Measurements from ENCODE around the gene RAP2B. TPM values are rescaled to one million over a fixed set of nuclear protein-coding genes. Genes with fewer than 3 reads are reported as not detected.
"Not testable (repeated sequence)": the region's sequence is repeated elsewhere in the genome, so short reads cannot be mapped to it uniquely, and the experiment has no call there.

RAP2B gene
- 1 to 10 TPM; 2.0 to 4.3 (median 2.7) TPM for polyA plus RNA-seq
- long read RNA-seq, donor 1 = 0 reads
- long read RNA-seq, donor 2, full-length matches to known transcripts = 15 of 15 reads
- long read RNA-seq, donor 2, partial matches to known transcripts = 0 of 15 reads
- long read RNA-seq, donor 2, other reads (novel, unspliced or antisense) = 0 of 15 reads
- long read RNA-seq, donor 3, full-length matches to known transcripts = 41 of 41 reads
- long read RNA-seq, donor 3, partial matches to known transcripts = 0 of 41 reads
- long read RNA-seq, donor 3, other reads (novel, unspliced or antisense) = 0 of 41 reads
- long read RNA-seq, donor 4 = 0 reads
- long read RNA-seq, donor 5, full-length matches to known transcripts = 15 of 15 reads
- long read RNA-seq, donor 5, partial matches to known transcripts = 0 of 15 reads
- long read RNA-seq, donor 5, other reads (novel, unspliced or antisense) = 0 of 15 reads
- long read RNA-seq, donor 6, full-length matches to known transcripts = 25 of 25 reads
- long read RNA-seq, donor 6, partial matches to known transcripts = 0 of 25 reads
- long read RNA-seq, donor 6, other reads (novel, unspliced or antisense) = 0 of 25 reads
- long read RNA-seq, donor 7 = 0 reads
- long read RNA-seq, donor 8, full-length matches to known transcripts = 17 of 17 reads
- long read RNA-seq, donor 8, partial matches to known transcripts = 0 of 17 reads
- long read RNA-seq, donor 8, other reads (novel, unspliced or antisense) = 0 of 17 reads
- long read RNA-seq, donor 9, full-length matches to known transcripts = 15 of 15 reads
- long read RNA-seq, donor 9, partial matches to known transcripts = 0 of 15 reads
- long read RNA-seq, donor 9, other reads (novel, unspliced or antisense) = 0 of 15 reads
- long read RNA-seq, donor 10, full-length matches to known transcripts = 72 of 72 reads
- long read RNA-seq, donor 10, partial matches to known transcripts = 0 of 72 reads
- long read RNA-seq, donor 10, other reads (novel, unspliced or antisense) = 0 of 72 reads

DNA sequence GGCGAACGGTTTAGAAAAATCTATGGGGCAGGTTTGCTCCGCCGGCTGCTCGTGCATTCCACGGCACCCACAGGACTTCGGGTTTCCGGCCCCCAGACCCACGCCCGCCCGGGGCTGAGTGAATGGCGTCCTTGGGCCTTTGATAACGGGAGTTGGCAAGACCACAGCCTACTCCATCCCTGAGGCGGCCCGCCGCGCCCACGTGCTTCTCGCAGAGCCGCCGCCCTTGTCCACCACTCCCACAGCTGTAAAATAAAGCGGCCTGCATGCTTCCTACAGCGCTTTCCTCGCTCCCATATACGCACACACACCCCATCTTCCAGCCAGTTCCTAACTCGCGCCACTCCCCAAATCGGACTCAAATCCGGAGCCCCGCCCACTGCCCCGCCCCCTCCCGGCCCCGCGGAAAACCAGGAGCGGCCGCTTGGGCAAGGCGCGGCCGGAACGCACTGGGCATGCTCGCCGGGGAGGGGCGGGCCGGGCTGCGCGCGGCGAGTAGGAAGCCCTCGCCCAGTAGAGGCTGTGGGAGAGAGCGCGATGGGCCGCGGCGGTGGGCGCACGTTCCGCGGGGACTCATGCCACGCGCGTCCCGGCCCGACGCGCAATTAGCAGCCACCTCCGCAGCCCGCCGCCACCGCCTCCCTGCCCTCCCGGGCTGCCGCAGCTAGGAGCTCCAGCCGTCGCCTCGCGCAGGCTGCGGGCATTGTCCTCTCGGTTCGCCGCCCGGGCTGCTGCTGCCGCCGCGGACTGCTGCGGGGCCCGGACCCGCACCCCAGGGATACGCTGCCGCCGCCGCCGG lies at the start of gene RAP2B:
Gene RAP2B (plus strand): TSS at position 513 of the 799 bp plus-strand sequence. CDS start 468 bp downstream, outside the sequence.
- no peaks in the 10 kb centered on the region for H3K9me3 ChIP-seq (ENCODE audit: control insufficient read depth in 2 of 2, insufficient read depth in 1 of 2, low read depth in 1 of 2, low read length in 1 of 2)
- peak within 1 kb of the TSS; percentile 82 to 97 (median 82) for H3K27ac ChIP-seq (ENCODE audit: low read depth in 1 of 3, low read length in 2 of 3)
- H3K4me3 ChIP-seq (ENCODE audit: low read depth in 1 of 3, low read length in 3 of 3) = peak within 1 kb of the TSS; percentile 74 to 85 (median 83)
- H3K36me3 ChIP-seq (ENCODE audit: control insufficient read depth in 3 of 3, insufficient read depth in 2 of 3, low read depth in 1 of 3, low read length in 3 of 3) = no peaks in the 10 kb centered on the region
- WGBS, 3 donors = 0% methylated on average over 69 to 91 of the region's 91 CpGs
- peaks cover 7 to 28% (median 13%) of the 10 kb centered on the region in 3 donors for H3K4me1 ChIP-seq (ENCODE audit: control insufficient read depth in 3 of 3, insufficient read depth in 2 of 3, low read depth in 1 of 3, low read length in 2 of 3)
- FAIRE-seq (no peak), DNase-seq (peak; percentile 96 to 97)
- H3K27me3 ChIP-seq (ENCODE audit: control insufficient read depth in 3 of 3, insufficient read depth in 3 of 3, low read length in 3 of 3) = no peaks in the 10 kb centered on the region

GRCh38 chr3:153113541-153113940 lies 48.5 kb upstream of the RAP2B start:
- 85 to 96% (median 93%) methylated on average over 4 of the region's 4 CpGs for WGBS, 3 donors
- DNase-seq = no peak
- Histone ChIP-seq H3K9me3 (ENCODE audit: control insufficient read depth in 2 of 2, insufficient read depth in 1 of 2, low read depth in 1 of 2, low read length in 1 of 2) (no peaks in the 10 kb centered on the region), H3K27ac (ENCODE audit: low read depth in 1 of 3, low read length in 2 of 3) (no peak overlapping the region), H3K36me3 (ENCODE audit: control insufficient read depth in 3 of 3, insufficient read depth in 2 of 3, low read depth in 1 of 3, low read length in 3 of 3) (no peaks in the 10 kb centered on the region), H3K4me3 (ENCODE audit: low read depth in 1 of 3, low read length in 3 of 3) (no peak overlapping the region), H3K4me1 (ENCODE audit: control insufficient read depth in 3 of 3, insufficient read depth in 2 of 3, low read depth in 1 of 3, low read length in 2 of 3) (no peaks in the 10 kb centered on the region), H3K27me3 (ENCODE audit: control insufficient read depth in 3 of 3, insufficient read depth in 3 of 3, low read length in 3 of 3) (no peaks in the 10 kb centered on the region)
- no peak for FAIRE-seq

DNA sequence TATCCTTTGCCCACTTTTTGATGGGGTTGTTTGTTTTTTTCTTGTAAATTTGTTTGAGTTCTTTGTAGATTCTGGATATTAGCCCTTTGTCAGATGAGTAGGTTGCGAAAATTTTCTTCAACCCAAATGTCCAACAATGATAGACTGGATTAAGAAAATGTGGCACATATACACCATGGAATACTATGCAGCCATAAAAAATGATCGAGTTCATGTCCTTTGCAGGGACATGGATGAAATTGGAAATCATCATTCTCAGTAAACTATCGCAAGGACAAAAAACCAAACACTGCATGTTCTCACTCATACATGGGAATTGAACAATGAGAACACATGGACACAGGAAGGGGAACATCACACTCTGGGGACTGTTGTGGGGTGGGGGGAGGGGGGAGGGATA lies 47.8 kb upstream of the RAP2B start:
- H3K36me3 ChIP-seq (ENCODE audit: control insufficient read depth in 3 of 3, insufficient read depth in 2 of 3, low read depth in 1 of 3, low read length in 3 of 3); H3K27me3 ChIP-seq (ENCODE audit: control insufficient read depth in 3 of 3, insufficient read depth in 3 of 3, low read length in 3 of 3); DNase-seq; H3K4me1 ChIP-seq (ENCODE audit: control insufficient read depth in 3 of 3, insufficient read depth in 2 of 3, low read depth in 1 of 3, low read length in 2 of 3); FAIRE-seq; H3K9me3 ChIP-seq (ENCODE audit: control insufficient read depth in 2 of 2, insufficient read depth in 1 of 2, low read depth in 1 of 2, low read length in 1 of 2); H3K4me3 ChIP-seq (ENCODE audit: low read depth in 1 of 3, low read length in 3 of 3); H3K27ac ChIP-seq (ENCODE audit: low read depth in 1 of 3, low read length in 2 of 3): not testable (repeated sequence)
- 93 to 96% (median 95%) methylated on average over 3 of the region's 3 CpGs for WGBS, 3 donors

DNA sequence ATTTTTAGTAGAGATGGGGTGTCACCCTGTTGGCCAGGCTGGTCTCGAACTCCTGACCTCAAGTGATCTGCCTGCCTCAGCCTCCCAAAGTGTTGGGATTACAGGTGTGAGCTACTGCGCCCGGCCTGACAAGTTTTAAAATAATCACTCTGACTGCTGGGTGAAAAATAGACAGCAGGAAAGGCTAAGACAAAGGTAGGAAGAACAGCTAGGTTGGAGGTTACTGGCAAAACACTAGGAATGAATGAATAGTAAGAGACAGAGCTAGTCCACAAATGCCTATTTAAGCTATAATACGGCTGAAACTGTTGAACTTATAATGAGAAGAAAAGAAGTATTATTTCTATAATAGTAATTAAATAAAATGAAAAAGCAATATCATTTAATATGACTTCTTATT lies 46.7 kb upstream of the RAP2B start:
- 83 to 92% (median 89%) methylated on average over 4 of the region's 4 CpGs for WGBS, 3 donors
- no peaks in the 10 kb centered on the region for H3K9me3 ChIP-seq (ENCODE audit: control insufficient read depth in 2 of 2, insufficient read depth in 1 of 2, low read depth in 1 of 2, low read length in 1 of 2)
- DNase-seq = no peak
- no peak overlapping the region for H3K4me3 ChIP-seq (ENCODE audit: low read depth in 1 of 3, low read length in 3 of 3)
- no peaks in the 10 kb centered on the region for H3K27me3 ChIP-seq (ENCODE audit: control insufficient read depth in 3 of 3, insufficient read depth in 3 of 3, low read length in 3 of 3)
- no peaks in the 10 kb centered on the region for H3K36me3 ChIP-seq (ENCODE audit: control insufficient read depth in 3 of 3, insufficient read depth in 2 of 3, low read depth in 1 of 3, low read length in 3 of 3)
- no peak overlapping the region for H3K27ac ChIP-seq (ENCODE audit: low read depth in 1 of 3, low read length in 2 of 3)
- no peaks in the 10 kb centered on the region for H3K4me1 ChIP-seq (ENCODE audit: control insufficient read depth in 3 of 3, insufficient read depth in 2 of 3, low read depth in 1 of 3, low read length in 2 of 3)
- FAIRE-seq = no peak

DNA sequence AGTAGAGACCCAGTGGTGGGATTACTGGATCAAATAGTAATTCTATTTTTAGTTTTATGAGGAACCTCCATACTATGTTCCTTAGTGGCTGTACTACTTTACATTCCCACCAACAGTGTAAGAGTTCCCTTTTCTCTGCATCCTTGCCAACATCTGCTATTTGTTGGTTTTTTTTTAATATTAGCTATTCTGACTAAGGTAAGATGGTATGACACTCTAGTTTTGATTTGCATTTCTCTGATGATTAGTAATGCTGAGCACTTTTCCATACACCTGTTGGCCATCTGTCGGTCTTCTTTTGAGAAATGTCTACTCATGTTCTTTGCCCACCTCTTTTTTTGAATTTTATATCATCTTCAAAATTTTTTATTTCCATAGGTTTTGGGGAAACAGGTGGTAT lies 34.2 kb upstream of the RAP2B start:
- no peaks in the 10 kb centered on the region for H3K4me1 ChIP-seq (ENCODE audit: control insufficient read depth in 3 of 3, insufficient read depth in 2 of 3, low read depth in 1 of 3, low read length in 2 of 3)
- DNase-seq = no peak
- H3K27me3 ChIP-seq (ENCODE audit: control insufficient read depth in 3 of 3, insufficient read depth in 3 of 3, low read length in 3 of 3) = no peaks in the 10 kb centered on the region
- H3K9me3 ChIP-seq (ENCODE audit: control insufficient read depth in 2 of 2, insufficient read depth in 1 of 2, low read depth in 1 of 2, low read length in 1 of 2) = no peaks in the 10 kb centered on the region
- H3K4me3 ChIP-seq (ENCODE audit: low read depth in 1 of 3, low read length in 3 of 3) = no peak overlapping the region
- no peaks in the 10 kb centered on the region for H3K36me3 ChIP-seq (ENCODE audit: control insufficient read depth in 3 of 3, insufficient read depth in 2 of 3, low read depth in 1 of 3, low read length in 3 of 3)
- 82 to 98% (median 94%) methylated on average over 1 of the region's 1 CpG for WGBS, 3 donors
- no peak for FAIRE-seq
- no peak overlapping the region for H3K27ac ChIP-seq (ENCODE audit: low read depth in 1 of 3, low read length in 2 of 3)

- Histone ChIP-seq H3K9me3 (ENCODE audit: control insufficient read depth in 2 of 2, insufficient read depth in 1 of 2, low read depth in 1 of 2, low read length in 1 of 2) (no peaks in the 10 kb centered on the region), H3K27ac (ENCODE audit: low read depth in 1 of 3, low read length in 2 of 3) (no peak overlapping the region), H3K4me1 (ENCODE audit: control insufficient read depth in 3 of 3, insufficient read depth in 2 of 3, low read depth in 1 of 3, low read length in 2 of 3) (no peaks in the 10 kb centered on the region), H3K27me3 (ENCODE audit: control insufficient read depth in 3 of 3, insufficient read depth in 3 of 3, low read length in 3 of 3) (no peaks in the 10 kb centered on the region), H3K4me3 (ENCODE audit: low read depth in 1 of 3, low read length in 3 of 3) (no peak overlapping the region), H3K36me3 (ENCODE audit: control insufficient read depth in 3 of 3, insufficient read depth in 2 of 3, low read depth in 1 of 3, low read length in 3 of 3) (no peaks in the 10 kb centered on the region)
- DNase-seq = no peak
- 89 to 93% (median 92%) methylated on average over 11 of the region's 11 CpGs for WGBS, 3 donors
- FAIRE-seq = no peak
These were observed 32.6 kb upstream of the RAP2B start for GRCh38 chr3:153129426-153129825.

- Histone ChIP-seq H3K27me3 (ENCODE audit: control insufficient read depth in 3 of 3, insufficient read depth in 3 of 3, low read length in 3 of 3) (no peaks in the 10 kb centered on the region), H3K4me3 (ENCODE audit: low read depth in 1 of 3, low read length in 3 of 3) (no peak overlapping the region), H3K9me3 (ENCODE audit: control insufficient read depth in 2 of 2, insufficient read depth in 1 of 2, low read depth in 1 of 2, low read length in 1 of 2) (no peaks in the 10 kb centered on the region), H3K4me1 (ENCODE audit: control insufficient read depth in 3 of 3, insufficient read depth in 2 of 3, low read depth in 1 of 3, low read length in 2 of 3) (no peaks in the 10 kb centered on the region), H3K36me3 (ENCODE audit: control insufficient read depth in 3 of 3, insufficient read depth in 2 of 3, low read depth in 1 of 3, low read length in 3 of 3) (no peaks in the 10 kb centered on the region), H3K27ac (ENCODE audit: low read depth in 1 of 3, low read length in 2 of 3) (no peak overlapping the region)
- 95 to 96% (median 96%) methylated on average over 3 of the region's 3 CpGs for WGBS, 3 donors
- DNase-seq (no peak), FAIRE-seq (no peak)
These were observed 32.2 kb upstream of the RAP2B start for GRCh38 chr3:153129866-153130265.
